HG03439 (cell line): Measurements from ENCODE around the gene ZNF512B.
"Not testable (repeated sequence)": the region's sequence is repeated elsewhere in the genome, so short reads cannot be mapped to it uniquely, and the experiment has no call there.

ENCODE experiments used
- ATAC-seq: cut with Tn5 transposase; IDR thresholded peaks from one replicate; pipeline ENCODE4 v1.9.1; 2021; ENCODE audit warnings: mild to moderate bottlenecking, moderate library complexity; ENCODE audit not compliant: unreplicated experiment

ZNF512B gene, protein sequence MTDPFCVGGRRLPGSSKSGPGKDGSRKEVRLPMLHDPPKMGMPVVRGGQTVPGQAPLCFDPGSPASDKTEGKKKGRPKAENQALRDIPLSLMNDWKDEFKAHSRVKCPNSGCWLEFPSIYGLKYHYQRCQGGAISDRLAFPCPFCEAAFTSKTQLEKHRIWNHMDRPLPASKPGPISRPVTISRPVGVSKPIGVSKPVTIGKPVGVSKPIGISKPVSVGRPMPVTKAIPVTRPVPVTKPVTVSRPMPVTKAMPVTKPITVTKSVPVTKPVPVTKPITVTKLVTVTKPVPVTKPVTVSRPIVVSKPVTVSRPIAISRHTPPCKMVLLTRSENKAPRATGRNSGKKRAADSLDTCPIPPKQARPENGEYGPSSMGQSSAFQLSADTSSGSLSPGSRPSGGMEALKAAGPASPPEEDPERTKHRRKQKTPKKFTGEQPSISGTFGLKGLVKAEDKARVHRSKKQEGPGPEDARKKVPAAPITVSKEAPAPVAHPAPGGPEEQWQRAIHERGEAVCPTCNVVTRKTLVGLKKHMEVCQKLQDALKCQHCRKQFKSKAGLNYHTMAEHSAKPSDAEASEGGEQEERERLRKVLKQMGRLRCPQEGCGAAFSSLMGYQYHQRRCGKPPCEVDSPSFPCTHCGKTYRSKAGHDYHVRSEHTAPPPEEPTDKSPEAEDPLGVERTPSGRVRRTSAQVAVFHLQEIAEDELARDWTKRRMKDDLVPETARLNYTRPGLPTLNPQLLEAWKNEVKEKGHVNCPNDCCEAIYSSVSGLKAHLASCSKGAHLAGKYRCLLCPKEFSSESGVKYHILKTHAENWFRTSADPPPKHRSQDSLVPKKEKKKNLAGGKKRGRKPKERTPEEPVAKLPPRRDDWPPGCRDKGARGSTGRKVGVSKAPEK

DNA sequence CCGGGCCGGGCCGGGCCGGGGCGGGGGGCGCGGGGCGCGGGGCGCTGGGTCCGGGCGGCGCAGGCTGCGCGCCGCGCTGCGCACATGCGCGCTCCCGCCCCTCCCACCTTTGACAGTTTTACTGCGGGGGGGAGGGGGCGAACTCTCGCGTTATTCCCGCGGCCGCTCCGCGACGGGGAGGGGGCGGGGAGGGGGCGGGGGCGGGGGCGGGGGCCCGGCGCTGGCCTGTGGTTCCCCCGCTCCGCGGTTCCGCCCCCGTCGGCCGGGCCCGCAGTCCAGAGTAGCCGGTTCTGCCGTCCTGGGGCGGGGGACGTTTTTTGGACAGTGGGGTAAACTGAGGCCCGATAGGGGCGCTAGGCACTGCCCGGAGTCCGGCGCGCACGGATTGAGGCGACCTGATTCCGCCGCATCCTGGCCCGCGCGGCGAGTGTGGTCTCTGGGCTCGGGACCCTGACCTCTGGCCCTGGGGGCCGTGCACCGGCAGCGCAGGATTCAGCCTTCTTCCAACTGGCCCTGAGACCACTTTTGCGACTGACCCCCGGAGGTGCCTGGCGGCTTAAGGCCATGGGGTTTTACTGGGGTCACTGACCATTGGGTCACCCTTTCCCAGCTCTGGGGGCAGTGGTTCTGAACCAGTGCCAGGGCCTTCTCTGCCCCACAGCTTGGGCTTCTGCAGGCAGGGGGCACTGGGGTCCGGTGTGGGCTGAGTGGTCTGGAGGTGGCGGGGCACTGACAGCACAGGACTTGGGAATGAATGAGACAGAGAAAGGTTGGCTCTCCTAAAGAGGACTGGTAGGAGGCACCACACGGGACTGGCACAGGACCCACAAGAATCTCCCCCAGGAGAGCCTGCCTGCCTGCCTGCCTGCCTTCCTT, at the start of gene ZNF512B:
Gene ZNF512B, minus strand, starts transcription at position 93 of the 876 bp plus-strand sequence. CDS start 1,980 bp downstream, outside the sequence.
- no peak for ATAC-seq

GRCh38 chr20:64015635-64016034, 45.9 kb upstream of the ZNF512B start:
- ATAC-seq, result no peak

DNA sequence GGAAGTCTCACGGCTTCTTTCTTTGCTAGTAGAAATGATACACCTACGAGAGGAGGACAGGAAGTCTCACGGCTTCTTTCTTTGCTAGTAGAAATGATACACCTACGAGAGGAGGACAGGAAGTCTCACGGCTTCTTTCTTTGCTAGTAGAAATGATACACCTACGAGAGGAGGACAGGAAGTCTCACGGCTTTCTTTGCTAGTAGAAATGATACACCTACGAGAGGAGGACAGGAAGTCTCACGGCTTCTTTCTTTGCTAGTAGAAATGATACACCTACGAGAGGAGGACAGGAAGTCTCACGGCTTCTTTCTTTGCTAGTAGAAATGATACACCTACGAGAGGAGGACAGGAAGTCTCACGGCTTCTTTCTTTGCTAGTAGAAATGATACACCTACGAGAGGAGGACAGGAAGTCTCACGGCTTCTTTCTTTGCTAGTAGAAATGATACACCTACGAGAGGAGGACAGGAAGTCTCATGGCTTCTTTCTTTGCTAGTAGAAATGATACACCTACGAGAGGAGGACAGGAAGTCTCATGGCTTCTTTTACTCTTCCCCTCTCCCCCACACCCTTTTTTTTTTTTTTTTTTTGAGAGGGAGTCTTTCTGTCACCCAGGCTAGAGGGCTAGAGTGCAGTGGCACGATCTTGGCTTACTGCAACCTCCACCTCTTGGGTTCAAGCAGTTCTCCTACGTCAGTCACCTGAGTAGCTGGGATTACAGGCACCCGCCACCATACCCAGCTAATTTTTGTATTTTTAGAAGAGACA, 42.8 kb upstream of the ZNF512B start:
- not testable (repeated sequence) for ATAC-seq

DNA sequence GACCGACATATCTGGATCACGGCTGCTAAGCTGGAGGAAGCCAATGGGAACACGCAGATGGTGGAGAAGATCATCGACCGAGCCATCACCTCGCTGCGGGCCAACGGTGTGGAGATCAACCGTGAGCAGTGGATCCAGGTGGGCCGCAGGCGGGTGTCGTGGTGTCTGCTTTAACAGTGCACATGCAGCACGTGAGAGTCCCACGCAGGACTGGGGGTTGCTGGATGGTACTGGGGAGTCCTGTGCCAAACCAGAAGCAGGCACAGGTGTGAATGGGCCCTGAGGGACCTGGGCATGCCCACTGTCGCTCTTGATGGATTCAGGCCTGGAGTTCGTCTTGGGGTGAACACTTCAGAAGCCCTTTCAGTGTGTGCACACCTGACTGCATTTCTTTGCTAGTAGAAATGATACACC, 41.6 kb upstream of the ZNF512B start:
- ATAC-seq, result no peak

- ATAC-seq, result no peak
Observed at GRCh38 chr20:64010711-64011237, 41.0 kb upstream of the ZNF512B start.

- ATAC-seq, result no peak
Observed at GRCh38 chr20:64009811-64010387, 40.2 kb upstream of the ZNF512B start.

GRCh38 chr20:64006902-64007301, 37.2 kb upstream of the ZNF512B start:
- no peak for ATAC-seq

- ATAC-seq, result no peak
Observed at GRCh38 chr20:64006490-64006889, 36.8 kb upstream of the ZNF512B start.

GRCh38 chr20:64005394-64005793, 35.7 kb upstream of the ZNF512B start:
- ATAC-seq, result no peak

DNA sequence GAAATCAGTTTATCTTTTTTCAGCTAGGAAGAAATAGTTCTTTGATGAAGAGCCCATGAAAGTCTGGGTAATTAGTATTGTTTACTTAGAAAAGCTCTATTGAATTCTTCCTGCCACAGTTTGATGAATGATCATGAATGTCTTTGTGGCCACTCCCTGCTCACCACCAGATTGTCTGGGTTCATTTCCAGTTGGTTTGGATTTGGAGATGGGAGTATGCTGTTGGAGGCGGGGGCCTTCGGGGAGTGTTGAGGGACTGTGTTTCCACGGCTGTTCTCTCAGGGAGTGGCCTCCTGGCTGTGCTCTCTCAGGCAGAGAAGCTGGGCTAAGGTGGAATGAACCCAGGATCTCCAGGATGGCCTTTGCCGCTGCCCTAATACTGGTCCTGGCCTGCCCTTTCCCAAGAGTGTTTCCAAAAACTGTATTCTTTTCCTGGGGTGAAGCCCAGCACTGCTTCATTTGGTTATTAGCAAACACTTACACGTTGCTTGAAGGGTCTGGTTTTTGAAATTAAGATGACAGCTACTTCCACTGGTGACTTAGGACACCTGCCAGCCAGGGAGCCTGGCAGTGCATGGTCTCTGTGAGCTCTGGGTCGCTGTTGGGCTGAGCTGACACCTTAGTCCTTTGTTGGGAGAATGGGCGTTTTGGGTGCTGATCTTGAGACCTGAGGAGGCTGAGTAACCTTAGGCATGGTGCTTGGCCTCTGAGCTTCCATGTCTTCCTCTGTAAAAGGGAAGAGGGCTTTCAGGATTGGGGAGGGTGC, 34.4 kb upstream of the ZNF512B start:
- no peak for ATAC-seq

DNA sequence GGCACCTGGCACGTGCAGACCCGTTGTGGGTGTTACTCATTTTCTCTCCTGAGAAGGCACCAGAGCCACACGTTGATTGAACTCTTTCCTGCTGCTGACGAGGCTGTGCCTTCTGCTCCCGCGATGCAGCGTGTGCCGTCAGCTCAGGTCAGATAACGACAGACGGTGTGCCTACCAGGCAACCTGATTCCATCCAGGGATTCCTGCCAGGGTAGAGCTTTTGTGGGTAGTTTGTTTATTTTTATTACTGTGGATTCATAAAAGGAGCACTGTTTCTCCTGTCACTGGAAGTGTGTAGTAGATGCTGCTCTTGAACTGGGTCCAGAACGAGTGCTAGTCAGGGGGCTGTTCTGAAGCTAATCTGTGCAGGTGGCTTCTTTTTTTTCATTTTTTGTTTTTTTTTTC, 31.9 kb upstream of the ZNF512B start:
- no peak for ATAC-seq

DNA sequence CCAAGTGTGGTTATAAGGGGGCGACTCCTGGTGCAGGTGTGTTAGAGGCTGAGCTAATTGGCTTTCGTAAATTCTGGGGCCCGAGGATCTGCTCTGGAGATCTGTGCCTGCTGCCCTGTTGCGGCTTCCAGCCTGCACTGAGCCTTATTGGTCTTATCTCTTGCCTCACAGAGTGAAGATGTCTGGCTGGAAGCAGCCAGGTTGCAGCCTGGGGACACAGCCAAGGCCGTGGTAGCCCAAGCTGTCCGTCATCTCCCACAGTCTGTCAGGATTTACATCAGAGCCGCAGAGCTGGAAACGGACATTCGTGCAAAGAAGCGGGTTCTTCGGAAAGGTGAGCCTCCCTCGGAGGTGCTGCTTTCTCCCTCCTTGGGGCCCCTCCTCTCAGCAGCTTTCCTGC, 31.2 kb upstream of the ZNF512B start:
- no peak for ATAC-seq

DNA sequence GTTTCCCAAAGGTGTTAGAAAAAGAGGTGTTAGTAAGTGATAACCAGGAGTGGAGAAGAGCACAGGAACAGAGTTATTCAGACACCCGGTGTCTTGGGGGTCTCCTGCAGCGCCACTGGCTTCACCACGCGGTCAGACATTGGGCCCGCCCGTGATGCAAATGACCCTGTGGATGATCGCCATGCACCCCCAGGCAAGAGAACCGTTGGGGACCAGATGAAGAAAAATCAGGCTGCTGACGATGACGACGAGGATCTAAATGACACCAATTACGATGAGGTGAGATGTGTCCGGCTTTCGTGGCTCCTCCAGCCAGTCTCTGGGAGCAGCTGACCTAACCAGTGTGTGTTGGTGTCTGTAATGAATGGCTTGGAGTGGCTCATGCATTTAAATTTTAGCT, 13.2 kb upstream of the ZNF512B start:
- ATAC-seq, result no peak

GRCh38 chr20:63980806-63981728, 11.3 kb upstream of the ZNF512B start, which contains the start of gene PRPF6:
Gene PRPF6 (plus strand): TSS chr20:63981132. CDS start chr20:63981246, 114 bp downstream.
- ATAC-seq, result peak; percentile 55

DNA sequence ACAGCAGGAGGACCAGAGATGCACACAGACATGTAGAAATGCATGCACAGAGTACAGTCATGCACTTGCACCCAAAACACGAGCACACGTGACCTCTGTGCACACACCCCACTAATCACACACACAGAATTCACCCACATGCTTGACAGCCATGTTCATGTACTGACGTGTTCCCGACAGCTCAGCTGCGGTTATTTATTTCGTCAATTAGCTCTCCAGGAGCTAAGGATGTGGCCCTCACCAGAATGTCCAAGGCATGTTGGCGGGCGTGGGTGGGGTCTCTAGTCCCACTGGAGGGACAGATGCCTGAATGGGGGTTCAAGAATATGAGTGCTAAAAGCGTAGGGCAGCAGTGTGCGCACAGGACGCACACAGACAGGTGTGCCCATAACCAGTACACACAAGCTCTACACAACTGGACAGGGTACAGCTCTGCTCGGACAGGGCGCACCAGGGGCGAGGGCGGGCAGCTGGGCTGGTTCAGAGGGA, 10.6 kb upstream of the ZNF512B start:
- peak; percentile 9 for ATAC-seq

DNA sequence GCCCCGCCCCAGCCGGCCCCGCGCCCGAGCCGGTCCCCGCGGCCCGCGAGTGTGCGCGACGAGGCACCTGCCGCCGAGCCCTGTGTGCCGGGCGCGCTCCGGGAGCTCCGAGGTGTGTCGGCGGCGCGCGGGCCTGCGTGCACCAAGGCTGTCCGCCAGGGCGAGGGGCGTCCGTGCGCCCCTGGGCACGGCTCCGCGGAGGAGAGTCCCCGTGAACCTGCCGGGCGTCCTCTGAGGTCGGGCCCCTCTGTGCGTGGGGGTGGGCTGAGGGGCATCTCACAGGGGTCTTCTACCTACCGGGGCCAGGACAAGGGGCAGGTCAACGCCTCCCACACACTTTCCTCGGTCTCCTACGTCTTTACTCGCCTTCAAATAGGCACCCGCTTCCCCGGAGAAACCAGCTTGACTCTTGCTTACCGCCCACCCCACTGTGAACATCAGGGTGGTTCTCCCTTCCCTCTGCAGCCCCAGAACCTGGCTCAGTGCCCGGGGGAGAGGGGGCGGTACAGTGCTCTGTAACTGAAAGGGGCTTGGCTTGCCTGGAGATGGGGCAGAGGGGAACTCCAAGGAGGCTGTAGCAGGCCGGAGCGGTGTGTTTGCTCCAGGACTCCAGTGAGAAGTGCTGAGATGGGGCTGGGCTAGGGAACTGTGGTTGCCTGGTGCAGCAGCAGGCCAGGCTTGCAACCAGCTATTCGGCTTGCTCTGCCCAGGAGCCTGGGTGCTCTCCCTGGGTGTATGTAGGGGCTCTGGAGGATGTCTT, 10.0 kb upstream of the ZNF512B start, which contains the start of gene SAMD10:
Gene SAMD10, minus strand, starts transcription at position 86 of the 760 bp plus-strand sequence. CDS start 175 bp downstream, outside the sequence.
- ATAC-seq, result peak; percentile 29

DNA sequence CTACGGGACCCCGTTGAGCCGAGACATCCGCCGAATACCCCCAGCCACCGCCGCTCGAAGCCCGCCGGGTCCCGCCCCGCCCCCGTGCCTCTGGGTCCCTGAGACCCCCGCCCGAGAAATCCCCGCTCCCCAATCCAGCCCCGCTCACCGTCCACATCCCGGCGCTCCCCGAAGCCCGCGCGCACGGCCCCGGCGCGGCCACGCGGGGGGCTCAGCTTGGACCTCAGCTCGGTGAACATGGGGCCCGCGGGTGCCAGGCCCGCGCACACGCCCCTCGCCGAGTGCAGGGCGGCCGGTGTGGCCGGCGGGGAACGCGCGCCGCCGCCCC, 9.5 kb upstream of the ZNF512B start:
- ATAC-seq, result no peak
